ENCODE results near the gene TBC1D2B. TPM values are rescaled to one million over a fixed set of nuclear protein-coding genes. Genes with fewer than 3 reads are reported as not detected.

Gene TBC1D2B
- total RNA-seq, 1 donor from 2014 or later: 69.3 TPM

GRCh38 chr15:78076231-78077052 lies 1.1 kb downstream of the TBC1D2B start:
- Mint-ChIP-seq H3K27ac (ENCODE audit: unreplicated experiment) (peak overlapping the region; percentile 97), H3K4me3 (ENCODE audit: unreplicated experiment) (peak overlapping the region; percentile 88), H3K9me3 (ENCODE audit: unreplicated experiment) (no peaks in the 10 kb centered on the region), H3K4me1 (ENCODE audit: unreplicated experiment) (peaks cover 55% of the 10 kb centered on the region), H3K36me3 (ENCODE audit: unreplicated experiment) (peaks cover 2% of the 10 kb centered on the region), H3K27me3 (ENCODE audit: unreplicated experiment) (no peaks in the 10 kb centered on the region)
- TF ChIP-seq, protein P1, sequence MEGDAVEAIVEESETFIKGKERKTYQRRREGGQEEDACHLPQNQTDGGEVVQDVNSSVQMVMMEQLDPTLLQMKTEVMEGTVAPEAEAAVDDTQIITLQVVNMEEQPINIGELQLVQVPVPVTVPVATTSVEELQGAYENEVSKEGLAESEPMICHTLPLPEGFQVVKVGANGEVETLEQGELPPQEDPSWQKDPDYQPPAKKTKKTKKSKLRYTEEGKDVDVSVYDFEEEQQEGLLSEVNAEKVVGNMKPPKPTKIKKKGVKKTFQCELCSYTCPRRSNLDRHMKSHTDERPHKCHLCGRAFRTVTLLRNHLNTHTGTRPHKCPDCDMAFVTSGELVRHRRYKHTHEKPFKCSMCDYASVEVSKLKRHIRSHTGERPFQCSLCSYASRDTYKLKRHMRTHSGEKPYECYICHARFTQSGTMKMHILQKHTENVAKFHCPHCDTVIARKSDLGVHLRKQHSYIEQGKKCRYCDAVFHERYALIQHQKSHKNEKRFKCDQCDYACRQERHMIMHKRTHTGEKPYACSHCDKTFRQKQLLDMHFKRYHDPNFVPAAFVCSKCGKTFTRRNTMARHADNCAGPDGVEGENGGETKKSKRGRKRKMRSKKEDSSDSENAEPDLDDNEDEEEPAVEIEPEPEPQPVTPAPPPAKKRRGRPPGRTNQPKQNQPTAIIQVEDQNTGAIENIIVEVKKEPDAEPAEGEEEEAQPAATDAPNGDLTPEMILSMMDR (IDR thresholded peaks at IDR 0.05): peak; percentile 27
- no peak for DNase-seq (ENCODE audit: extremely low spot score, unreplicated experiment)

DNA sequence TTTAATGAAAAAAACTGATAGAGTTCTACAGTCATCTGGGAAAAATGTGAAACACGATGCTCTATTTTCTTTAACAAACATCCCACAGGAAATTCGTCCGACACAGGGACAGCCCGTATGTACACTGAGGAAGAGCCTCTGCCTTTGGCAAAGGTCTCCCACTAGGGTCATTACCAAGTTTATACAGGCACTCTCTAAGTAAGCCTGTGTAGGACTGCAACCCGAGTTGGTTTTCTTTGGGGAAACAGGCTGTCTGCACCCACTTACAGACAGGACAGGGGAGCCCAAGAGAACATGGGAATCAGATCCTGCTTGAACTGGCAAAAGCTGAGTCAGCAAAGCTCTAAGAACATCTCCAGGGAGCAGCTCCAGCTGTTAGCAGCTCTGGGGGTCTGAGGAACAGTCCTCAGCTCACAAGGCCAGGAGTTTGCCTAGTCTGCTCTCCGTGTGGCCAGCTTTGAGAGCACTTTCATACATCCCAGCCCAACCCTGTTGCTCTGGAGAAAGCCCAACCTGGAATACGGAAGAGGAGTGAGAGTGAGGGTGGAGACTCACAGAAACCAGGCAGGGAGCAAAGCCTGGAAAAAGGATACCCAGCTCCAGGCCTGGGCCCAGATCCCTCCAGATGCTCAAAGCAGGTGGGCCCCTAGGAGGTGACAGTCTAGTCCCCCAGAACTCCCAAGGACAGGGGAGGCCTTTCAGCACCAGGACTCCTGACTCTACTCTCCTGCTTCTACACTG lies 1.9 kb downstream of the TBC1D2B start:
- H3K27ac Mint-ChIP-seq (ENCODE audit: unreplicated experiment): peak overlapping the region; percentile 97
- no peaks in the 10 kb centered on the region for H3K9me3 Mint-ChIP-seq (ENCODE audit: unreplicated experiment)
- H3K4me1 Mint-ChIP-seq (ENCODE audit: unreplicated experiment): peaks cover 61% of the 10 kb centered on the region
- DNase-seq (ENCODE audit: extremely low spot score, unreplicated experiment): peak; percentile 89
- peak overlapping the region; percentile 88 for H3K4me3 Mint-ChIP-seq (ENCODE audit: unreplicated experiment)
- TF ChIP-seq, protein P1 (IDR thresholded peaks at IDR 0.05): no peak
- H3K36me3 Mint-ChIP-seq (ENCODE audit: unreplicated experiment): peaks cover 2% of the 10 kb centered on the region
- H3K27me3 Mint-ChIP-seq (ENCODE audit: unreplicated experiment): no peaks in the 10 kb centered on the region

- H3K4me1 Mint-ChIP-seq (ENCODE audit: unreplicated experiment): peaks cover 61% of the 10 kb centered on the region
- H3K9me3 Mint-ChIP-seq (ENCODE audit: unreplicated experiment): no peaks in the 10 kb centered on the region
- no peak for DNase-seq (ENCODE audit: extremely low spot score, unreplicated experiment)
- no peaks in the 10 kb centered on the region for H3K27me3 Mint-ChIP-seq (ENCODE audit: unreplicated experiment)
- H3K27ac Mint-ChIP-seq (ENCODE audit: unreplicated experiment): peak overlapping the region; percentile 83
- TF ChIP-seq, protein P1 (IDR thresholded peaks at IDR 0.05): no peak
- H3K4me3 Mint-ChIP-seq (ENCODE audit: unreplicated experiment): peak overlapping the region; percentile 10
- peaks cover 2% of the 10 kb centered on the region for H3K36me3 Mint-ChIP-seq (ENCODE audit: unreplicated experiment)
Observed at GRCh38 chr15:78073046-78073787, 4.3 kb downstream of the TBC1D2B start.

GRCh38 chr15:78072080-78072892 lies 5.2 kb downstream of the TBC1D2B start:
- Mint-ChIP-seq H3K27ac (ENCODE audit: unreplicated experiment) (peak overlapping the region; percentile 83), H3K9me3 (ENCODE audit: unreplicated experiment) (no peaks in the 10 kb centered on the region), H3K4me1 (ENCODE audit: unreplicated experiment) (peaks cover 56% of the 10 kb centered on the region), H3K27me3 (ENCODE audit: unreplicated experiment) (no peaks in the 10 kb centered on the region), H3K36me3 (ENCODE audit: unreplicated experiment) (peaks cover 2% of the 10 kb centered on the region), H3K4me3 (ENCODE audit: unreplicated experiment) (peak overlapping the region; percentile 10)
- no peak for DNase-seq (ENCODE audit: extremely low spot score, unreplicated experiment)
- TF ChIP-seq, protein P1 (IDR thresholded peaks at IDR 0.05): no peak
